ENCODE results near the gene ADAMTS17.
"Not testable (repeated sequence)": the region's sequence is repeated elsewhere in the genome, so short reads cannot be mapped to it uniquely, and the experiment has no call there.

ADAMTS17 gene

DNA sequence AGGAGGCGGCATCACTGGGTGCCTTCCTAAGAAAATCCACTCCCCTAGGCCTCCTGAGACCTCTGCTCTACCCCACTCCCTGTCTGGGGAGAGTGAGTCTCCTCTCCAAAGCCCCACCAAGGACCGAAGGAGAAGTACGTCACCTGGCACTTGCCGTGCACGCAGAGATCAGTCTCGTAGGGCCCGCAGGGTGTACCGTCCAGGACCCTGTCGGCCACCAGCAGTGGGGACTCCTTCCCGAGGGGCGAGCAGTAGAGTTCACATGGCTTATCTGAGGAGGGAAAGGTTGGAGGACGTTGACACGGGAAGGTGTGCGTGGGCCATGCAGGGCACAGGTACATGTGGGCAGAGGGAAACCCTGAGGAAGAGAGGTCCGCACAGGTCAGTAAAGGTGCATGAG lies 232.9 kb downstream of the ADAMTS17 start:
- DNase-seq (ENCODE audit: low read depth in 3 of 3) = no peak

DNA sequence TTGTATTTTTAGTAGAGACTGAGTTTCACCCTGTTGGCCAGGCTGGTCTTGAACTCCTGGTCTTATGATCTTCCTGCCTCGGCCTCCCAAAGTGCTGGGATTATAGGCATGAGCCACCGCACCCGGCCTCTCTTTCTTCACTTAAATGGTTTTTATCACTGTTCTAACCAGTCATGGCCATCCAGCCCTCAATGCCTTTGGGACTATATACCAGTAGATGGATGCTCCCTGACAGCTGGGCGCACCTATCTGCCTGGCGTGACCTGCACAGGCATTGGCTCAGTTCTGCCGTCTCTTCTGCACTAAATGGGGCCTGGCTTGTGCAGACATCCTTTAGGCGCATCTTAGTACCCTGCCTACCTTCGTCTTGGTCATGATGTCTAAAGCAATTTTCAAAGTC lies 233.4 kb downstream of the ADAMTS17 start:
- DNase-seq (ENCODE audit: low read depth in 3 of 3) = no peak

DNA sequence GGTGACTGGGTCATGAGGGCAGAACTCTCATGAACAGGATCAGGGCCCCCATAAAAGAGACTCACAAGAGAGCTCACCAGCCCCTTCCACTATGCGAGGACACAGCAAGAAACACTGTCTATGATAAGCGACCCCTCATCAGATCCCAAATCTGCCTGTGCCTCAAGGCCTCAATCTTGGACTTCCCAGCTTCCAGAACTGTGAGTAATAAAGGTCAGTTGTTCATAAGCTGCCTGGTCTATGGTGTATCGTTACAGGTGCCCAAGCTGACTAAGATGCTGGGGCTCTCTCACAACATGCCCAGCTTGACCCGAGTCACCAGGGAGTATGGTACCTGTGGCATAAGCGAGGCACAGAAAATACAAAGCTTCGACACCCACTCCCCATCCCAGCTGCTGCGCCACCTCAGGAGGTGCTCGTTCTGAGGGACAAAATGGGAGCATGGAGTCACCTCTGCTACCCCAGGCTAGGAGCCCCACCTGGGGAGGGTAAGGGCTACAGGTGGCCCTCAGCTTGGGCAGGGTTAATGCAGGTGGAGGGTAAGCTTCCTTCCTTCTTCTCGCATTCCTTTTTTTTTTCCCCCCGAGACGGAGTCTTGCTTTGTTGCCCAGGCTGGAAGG lies 234.1 kb downstream of the ADAMTS17 start:
- no peak for DNase-seq (ENCODE audit: low read depth in 3 of 3)

DNA sequence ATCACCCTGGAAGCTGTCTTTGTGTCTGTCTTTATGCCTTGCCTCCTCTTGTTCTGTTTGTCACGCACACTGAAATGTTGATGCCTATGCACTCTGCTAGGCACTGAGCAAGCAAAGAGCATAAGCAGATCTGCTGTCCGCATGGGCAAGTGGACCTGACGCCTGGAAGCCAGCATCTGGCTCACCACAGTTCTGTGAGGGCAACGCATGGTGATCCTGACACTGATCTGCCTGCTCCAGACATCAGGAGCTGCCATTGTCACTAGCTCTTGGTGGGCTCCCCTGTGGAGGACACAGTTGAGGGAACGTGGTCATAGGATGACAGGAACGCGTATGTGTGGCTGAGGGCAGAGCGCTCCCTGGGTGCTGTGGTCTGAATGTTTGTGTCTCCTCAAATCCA lies 234.6 kb downstream of the ADAMTS17 start:
- DNase-seq (ENCODE audit: low read depth in 3 of 3) = no peak

DNA sequence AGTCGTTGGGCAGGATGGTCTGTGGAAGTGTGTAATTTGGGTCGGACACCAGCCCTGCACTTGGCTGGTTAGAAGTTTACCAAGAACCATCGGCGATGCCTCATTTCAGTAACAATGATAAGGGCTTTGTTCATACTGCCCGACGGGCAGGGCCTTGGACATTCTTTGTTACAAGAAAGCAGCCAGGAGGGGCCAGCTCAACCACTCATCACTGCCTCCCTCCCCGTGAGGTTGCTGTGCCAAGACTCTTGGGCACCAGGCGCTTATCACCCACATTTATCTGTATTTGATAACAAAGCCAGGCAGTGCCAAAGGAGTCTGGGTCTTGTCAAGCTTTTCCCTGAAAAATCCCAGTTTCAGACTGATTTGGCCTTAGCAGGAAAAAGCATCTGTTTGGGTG lies 235.0 kb downstream of the ADAMTS17 start:
- DNase-seq (ENCODE audit: low read depth in 3 of 3) = no peak

DNA sequence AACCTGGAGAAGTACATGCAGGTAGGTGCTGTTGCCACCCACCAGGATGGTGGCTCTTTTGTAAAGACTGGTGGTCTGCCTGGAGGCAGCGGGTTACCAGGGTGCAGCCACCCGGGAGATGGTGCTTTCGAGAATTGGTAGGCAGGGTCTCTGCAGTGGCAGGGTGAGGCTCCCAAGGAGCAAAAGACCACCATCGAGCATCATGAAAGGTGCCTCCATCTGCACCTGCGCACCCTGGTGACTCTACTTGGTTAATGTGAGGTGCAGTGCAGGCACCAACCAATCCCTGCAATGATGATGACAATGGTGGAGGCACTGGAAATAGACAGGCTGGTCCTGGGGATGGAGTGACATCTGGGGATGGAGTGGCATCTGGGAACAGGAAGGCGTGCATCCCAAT lies 236.7 kb downstream of the ADAMTS17 start:
- no peak for DNase-seq (ENCODE audit: low read depth in 3 of 3)

DNA sequence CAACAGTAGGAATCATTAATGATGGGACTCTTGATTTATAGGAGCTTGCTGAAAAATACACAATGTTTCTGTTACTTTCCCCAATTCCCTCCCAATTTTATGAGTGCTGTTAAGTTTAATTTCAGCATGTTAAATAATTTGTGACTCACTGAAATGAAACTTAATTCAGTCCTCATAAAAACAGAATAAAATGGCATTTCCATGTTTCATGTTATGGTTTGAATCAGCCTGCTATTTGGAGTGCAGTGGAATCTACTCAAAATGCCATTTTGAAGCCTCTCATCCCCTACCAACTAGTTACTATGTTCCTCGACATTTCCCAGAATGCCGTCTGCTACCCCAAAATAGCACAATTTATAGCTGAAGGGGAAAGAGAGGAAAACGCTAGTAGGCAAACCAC lies 237.5 kb downstream of the ADAMTS17 start:
- DNase-seq (ENCODE audit: low read depth in 3 of 3) = no peak

DNA sequence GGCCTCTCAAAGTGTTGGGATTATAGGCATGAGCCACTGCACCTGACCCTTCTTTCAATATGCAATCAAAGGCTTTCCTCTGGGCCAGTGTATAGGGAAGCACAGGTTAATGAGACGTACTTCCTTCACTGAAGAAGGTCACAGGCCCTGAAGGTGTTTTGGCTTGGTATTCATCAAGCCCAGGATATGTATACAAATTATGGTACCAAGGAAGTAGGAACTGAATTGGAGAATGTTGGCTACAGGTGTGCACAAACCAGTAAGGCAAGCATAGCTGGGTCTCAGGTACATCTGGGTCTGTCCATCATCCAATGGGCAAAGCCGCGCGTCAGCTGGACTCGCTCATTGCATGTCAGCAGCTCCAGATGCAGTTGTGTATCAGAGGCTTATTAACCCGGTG lies 237.9 kb downstream of the ADAMTS17 start:
- no peak for DNase-seq (ENCODE audit: low read depth in 3 of 3)

DNA sequence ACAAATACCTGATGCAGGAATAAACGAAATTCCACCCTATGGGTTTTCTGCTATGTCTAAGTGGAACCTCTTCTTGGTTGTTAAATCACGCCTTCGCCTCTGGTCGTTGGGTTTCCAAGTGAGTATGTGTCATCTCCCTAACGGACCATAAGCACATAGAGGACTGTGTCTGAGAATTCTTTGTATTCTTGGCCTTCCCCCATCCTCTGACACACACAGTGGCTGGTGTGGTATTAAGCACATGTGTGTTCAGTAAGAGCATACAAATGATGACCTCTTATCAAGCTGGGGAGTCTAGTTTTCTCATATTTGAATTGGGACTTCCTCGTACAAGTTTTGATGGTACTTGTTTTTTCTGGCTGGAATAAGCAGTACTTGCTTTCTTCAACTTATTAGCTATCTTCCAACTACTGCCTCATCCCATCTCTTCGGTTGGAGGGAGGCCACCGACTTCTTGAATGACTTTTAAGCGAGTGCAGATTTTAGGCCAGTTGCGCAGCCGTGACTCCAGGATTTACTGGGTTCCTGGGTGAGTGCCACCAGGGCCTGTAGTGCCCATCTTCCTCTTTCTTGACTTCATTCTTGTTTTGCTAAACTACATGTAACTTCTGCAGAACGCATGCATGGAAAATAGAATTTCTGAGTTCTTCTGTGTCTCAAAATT lies 240.2 kb downstream of the ADAMTS17 start:
- no peak for DNase-seq (ENCODE audit: low read depth in 3 of 3)

DNA sequence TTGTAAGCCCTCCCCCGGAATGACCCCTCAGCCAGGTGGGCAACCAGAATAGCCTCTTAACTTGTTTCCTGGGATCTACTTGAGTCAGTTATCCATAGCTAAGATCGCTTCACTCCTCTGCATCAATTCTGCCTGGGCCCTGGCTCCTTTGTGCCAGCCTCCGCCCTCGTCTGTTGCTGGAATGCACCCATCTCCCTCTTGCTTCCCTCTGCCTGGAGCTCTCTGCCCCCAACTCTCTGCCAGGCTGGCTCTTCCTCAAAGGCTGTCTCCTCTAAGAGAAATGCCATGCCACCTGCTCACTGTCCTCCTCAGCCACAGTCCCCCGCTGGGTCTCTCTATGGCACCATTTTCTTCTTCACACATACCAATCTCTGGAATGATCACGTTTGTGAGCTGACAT lies 240.8 kb downstream of the ADAMTS17 start:
- DNase-seq (ENCODE audit: low read depth in 3 of 3) = no peak

DNA sequence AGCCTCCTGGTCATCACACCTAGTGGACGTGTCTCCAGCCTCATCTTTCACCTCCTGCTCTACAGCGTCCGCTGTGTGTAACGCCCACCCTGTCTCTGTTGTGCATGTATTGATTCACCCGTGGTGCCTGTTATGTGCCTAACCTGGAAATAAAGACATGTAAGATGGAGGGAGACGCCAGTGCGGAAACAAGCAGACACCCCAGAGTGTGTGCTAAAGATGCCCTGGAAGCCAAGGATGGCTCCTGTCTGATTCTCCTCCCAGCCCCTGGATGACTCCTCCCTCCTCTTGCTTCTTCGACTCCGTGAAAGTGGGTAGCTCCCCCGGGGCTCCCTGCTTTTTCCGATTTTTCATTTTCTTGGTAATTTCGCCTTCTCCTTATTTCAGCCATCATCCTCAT lies 241.8 kb downstream of the ADAMTS17 start:
- DNase-seq (ENCODE audit: low read depth in 3 of 3) = no peak

DNA sequence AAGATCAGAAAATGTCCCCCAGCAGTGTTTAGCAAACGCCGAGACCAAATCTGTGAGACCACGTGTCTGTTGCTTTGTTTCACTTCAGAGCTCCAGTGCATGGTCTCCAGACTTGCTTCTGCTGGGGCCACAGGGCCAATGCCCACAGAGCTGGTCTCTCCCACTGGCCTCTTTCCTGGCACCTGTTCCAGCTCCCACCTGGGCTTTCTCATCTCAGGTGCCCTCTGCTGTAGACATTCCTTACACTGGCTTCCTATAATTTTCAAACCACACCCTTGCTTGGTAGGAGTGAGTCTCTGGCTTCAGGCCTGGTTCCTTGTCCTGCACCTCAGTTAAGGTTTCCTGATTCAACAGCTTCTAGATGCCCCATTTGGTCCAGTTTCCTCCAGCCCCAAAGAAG lies 243.1 kb downstream of the ADAMTS17 start:
- no peak for DNase-seq (ENCODE audit: low read depth in 3 of 3)

DNA sequence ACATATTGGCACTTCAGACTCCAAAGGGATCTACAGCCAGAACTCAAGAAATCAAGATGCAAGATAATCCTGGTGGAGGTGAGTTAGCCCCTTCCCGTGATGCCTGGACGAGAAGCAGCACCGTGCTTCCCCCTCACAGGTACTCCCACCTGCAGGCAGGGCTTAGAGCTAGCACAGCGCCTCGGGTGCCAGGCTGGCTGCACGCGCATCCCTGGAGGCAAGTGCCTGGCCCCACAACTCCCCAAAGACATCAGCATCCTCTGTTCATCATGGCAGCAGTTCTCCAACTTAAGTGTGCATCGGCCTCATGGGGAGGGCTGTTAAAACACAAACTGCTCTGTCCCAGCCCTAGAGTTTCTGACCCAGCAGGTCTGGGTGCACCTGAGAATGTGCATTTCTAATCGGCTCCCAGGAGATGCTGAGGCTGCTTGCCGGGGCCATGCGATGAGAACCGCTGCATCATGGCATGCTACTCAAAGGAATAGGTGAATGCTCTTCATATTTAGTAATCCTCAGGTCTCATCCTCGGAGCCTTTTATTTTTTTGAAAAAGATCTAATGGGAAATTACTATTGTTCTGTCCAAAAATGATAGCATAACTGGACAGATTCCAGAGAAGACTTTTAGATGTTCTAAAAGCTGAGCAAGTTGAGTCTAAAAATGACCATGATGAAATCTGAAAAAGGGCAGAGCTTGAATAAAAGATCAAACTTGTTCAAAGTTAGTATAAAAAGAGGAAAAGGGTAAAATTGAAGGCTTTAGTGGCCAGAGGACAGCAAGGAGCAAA lies 244.2 kb downstream of the ADAMTS17 start:
- no peak for DNase-seq (ENCODE audit: low read depth in 3 of 3)

DNA sequence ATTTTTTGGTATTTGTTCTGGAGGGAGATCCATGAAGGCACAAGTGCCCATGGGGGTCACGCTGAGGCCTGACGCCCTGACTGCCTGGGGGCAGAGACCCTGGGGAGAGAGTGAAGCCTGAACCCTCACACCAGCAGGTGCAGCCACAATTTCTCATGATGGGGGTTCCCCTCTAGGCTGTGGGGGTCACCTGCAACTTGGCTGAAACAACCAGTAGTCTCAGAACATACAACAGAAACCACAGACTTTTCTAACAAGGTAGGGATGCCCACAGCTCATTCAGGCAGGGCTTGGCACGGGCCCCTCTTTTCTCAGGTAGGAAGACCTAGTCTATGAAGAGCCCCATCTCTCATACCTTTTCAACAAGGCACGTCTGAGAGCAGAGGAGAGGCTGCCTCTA lies 245.1 kb downstream of the ADAMTS17 start:
- no peak for DNase-seq (ENCODE audit: low read depth in 3 of 3)

DNA sequence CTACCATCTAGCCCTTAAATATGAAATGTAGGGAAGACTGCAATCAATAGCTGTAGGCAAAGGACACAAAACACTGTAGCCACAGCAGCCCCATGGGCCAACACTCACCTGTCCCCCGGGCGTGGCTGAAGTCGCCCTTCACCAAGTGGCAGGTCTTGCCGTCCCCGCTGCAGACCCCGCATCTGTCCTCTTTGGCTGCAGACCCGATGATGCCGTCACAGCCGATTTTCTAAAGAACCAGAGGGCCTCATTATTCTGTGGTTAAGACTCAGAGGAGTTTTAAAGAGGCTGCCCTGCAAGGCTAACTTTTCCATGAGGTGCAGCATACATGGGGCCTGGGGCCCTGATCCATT lies 245.6 kb downstream of the ADAMTS17 start:
- DNase-seq (ENCODE audit: low read depth in 3 of 3) = no peak

DNA sequence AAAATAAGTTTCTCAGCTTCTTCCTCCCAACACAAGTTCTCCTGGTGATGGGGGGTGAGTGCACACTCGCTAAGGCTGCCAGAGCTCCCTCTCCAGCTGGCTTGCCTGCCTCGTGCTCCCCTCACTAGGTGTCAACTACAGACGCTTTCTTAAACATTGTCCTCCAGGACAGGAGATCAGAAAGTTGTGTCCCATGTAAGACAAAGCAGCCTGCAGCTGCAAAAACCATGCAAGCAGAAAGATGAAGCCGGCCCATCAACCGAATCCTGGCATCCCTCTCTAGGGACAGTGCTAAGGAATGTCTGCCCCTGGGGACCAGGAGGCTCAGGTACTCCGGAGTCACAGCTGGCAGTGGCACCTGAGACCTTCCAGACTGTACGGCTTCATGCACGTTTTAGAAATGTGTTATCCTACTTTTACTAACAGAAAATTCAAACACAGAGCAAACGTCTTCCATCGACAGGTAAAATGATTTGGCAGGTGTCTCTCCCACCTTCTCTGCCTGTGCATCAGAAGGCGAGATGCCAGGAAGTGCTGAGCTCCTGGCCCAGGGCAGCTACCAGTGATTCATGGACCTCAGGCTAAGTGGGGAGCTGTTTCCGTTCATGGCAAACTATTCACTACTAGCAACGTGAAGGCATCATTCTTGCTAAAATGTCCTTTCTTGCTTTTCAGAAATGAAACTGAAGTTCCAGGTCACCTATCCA lies 246.1 kb downstream of the ADAMTS17 start:
- DNase-seq (ENCODE audit: low read depth in 3 of 3) = no peak

DNA sequence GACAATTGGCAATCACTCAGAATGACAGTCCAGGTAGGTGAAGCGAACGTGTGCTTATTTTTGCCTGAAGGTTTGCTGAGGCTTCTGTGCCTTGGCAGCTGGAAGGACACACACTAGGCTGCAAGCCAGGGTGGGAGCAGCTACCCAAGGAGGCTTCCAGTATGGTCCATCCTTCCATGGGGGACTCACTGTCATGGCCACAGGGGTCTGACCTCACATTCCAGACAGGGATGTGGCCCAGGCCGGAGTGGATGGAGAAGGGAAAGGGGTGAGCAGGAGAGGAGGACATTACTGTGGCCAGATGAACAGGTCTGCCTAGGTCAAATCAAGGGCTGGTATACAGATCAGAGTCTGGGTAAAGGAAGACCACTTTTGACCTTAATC lies 247.7 kb downstream of the ADAMTS17 start:
- DNase-seq (ENCODE audit: low read depth in 3 of 3) = no peak

DNA sequence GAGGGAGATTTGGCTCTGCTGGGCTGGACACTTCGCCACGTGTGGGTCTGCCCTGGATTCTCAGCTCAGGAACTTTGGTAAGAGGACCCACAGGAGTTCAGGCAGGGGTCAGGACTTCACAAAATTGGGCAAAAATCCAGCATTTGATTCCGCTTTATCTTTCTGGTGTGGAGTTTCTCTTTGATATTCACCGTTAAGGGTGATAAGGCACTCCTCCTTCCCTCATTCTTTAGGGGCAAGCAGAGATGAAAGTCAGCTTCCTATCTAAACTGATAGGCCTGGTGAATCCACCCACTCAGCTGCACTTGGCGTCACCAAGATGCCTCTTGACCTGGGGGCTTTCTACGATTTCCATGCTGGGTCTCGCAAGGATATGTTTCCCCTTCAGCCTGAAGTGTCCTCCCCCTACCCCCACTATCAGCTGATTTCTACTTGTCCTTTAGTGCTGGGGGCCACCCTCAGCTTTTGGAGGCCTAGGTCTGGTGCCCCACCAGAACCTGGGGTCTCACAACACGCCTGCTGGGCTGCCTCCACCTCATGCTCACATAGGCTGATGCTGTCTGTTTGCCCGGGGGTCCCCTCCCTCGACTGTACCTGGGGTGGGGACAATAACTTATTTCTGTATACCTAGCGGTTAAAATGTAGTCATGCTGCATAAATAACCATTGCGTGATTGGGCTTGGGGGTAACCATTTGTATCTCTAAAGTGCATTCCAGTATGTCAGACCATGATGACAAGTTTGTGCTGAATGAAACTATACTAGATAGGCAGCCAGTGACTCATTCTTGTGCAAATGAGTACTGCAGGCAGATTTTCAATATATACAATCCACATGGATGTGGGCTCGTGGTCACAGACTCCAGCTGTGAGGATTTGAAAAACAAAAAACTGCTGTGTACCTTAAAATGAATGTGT lies 248.3 kb downstream of the ADAMTS17 start:
- no peak for DNase-seq (ENCODE audit: low read depth in 3 of 3)

DNA sequence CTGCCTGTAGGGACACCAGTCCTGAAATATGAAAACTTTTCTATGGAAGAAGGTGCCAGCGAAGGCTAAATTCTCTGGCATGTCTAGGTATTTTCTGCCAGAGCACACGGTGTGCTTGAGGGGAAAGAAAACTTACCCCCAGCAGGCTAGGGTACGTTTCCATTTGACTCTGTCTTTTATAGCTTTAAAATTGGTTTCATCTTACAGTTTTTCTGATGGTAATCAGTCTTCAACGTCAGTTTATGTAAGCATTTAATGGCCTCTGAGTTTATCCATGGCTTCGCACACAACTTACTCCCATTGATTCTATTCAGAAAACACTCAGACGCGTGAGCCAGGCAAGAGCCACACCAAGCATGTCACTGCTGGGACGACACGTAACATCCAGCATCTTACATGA lies 249.7 kb downstream of the ADAMTS17 start:
- DNase-seq (ENCODE audit: low read depth in 3 of 3) = no peak

DNA sequence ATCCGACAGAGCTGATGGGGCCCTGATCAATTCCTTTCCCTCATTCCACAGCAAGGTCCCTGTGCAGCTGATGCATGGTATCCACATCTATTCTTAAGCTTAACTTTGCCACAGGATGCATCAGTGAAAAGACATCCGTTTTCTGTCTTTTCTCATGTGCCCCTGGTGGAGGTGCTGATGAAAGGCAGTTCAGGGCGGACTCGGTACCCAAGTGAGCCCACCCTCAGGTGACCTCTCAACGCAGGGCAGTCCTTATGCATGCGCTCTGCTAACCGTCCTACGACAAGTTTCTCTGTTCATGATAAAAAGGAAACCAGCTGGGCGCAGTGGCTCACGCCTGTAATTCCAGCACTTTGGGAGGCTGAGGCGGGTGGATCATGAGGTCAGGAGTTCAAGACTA lies 251.4 kb downstream of the ADAMTS17 start:
- DNase-seq (ENCODE audit: low read depth in 3 of 3) = no peak

DNA sequence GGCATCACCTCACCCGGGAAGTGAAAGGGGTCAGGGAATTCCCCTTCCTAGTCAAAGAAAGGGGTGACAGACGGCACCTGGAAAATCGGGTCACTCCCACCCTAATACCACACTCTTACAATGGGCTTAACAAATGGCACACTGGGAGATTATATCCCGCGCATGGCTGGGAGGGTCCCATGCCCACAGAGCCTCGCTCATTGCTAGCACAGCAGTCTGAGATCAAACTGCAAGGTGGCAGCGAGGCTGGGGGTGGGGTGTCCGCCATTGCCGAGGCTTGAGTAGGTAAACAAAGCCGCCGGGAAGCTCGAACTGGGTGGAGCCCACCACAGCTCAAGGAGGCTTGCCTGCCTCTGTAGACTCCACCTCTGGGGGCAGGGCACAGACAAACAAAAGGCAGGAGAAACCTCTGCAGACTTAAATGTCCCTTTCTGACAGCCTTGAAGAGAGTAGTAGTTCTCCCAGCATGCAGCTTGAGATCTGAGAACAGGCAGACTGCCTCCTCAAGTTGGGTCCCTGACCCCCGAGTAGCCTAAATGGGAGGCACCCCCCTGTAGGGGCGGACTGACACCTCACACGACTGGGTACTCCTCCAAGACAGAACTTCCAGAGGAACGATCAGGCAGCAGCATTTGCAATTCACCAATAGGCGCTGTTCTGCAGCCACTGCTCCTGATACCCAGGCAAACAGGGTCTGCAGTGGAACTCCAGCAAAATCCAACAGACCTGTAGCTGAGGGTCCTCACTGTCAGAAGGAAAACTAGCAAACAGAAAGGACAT lies 257.5 kb downstream of the ADAMTS17 start:
- not testable (repeated sequence) for DNase-seq (ENCODE audit: low read depth in 3 of 3)

Data from stimulated activated CD4-positive, alpha-beta T cell treated with anti-CD3 and anti-CD28 coated beads, TNF-alpha, amount 100 ng/mL, for 4 hours (primary cell).